ENCODE measurements around the gene ERBB4.

ERBB4 gene

DNA sequence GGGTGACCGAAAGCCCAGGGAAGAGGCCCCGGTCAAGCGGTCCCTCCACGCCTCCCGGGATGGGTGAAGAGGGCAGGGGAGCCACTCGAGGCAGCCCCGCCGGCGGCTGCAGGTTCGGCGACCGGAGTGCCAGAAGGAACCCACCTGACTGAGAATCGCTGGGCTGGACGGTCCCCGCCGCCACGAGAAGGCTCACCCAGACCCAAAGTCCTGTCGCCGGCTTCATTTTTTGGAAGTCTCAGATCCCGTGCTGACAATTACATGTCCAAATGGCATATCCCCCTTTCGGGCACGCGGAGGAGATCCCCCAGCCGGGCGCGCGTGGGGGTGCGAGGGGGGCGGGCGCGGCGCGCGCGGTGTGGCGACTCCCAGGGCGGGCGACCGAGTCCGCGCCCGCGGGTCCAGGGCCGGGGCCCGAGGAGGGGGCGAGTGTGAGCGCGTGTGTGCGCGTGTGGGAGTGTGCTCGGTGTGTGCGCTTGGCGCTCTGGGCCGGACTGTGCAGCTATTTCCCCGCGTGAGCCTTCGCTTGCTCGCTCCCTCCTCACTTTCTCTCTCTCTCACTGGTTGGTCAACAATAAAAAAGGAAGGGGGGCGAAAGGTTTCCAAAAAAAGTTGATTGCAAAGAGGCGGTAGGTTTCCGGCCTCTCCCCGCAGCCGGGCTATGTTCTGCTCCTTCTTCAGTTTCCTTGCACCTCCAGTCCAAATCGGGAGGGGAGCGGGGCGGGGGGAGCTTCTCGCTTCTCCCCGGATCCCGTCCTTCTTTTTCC, at the start of gene ERBB4:
TSS of gene ERBB4 (minus strand) at position 498 of the 767 bp plus-strand sequence. CDS start at position 226, 272 bp downstream.
- peak; percentile 33 for DNase-seq (ENCODE audit: low read depth, low spot score)

DNA sequence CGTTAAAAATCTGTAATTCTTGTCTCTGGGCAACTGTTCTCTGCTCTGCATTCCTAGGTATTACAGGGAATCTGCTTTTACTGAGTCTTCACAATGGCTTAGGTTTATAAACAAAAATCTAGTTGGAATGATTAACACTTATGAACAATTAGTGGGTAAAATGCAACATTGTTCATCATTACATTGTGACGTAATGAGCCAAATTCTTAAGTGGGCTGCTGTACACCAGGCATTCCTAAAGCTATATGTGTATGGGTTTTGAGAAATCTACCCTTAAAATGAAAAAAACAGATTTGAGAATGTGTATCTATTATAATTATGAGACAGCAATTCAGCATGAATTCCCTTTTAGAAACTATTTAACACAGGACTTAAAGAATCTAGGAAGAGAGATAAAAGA, 41.5 kb upstream of the ERBB4 start:
- no peak for DNase-seq (ENCODE audit: low read depth, low spot score)

DNA sequence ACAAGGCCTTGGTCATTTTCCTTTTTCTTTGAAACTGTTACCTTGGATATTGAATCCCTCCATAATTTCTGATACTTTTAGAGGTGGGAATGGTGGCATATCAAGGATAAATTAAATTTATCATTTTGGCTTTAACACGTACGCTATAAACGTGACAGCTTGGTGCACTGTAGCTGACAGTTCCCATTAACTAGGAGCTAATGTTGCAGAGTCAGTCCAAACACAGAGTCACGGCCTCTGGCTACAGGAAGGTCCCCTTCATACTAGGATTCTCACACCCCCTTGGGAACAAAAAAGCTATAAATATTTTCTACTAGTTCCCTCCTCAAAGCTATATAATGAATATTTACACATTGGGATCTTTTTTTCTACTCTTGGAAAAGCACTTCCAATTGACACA, 17.7 kb upstream of the ERBB4 start:
- DNase-seq (ENCODE audit: low read depth, low spot score): no peak

DNA sequence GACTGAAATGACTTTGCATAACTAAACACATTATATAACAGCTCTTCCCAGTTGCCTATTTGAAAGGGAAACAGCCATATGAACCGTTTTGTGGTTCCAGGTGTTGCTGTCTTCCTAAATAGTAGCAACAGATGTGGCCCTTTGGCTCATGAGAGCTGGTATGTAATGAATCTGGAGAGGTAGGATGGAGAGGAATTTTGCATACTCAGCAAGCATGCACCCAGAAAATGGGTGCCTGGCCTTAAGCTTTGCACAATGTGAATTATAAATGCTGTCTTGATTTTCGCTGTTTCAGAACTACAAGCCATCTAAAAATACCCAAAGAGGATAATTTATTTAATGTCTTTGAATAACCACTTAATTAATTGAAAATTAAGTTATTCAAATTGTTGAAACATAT, 15.6 kb upstream of the ERBB4 start:
- no peak for DNase-seq (ENCODE audit: low read depth, low spot score)

DNA sequence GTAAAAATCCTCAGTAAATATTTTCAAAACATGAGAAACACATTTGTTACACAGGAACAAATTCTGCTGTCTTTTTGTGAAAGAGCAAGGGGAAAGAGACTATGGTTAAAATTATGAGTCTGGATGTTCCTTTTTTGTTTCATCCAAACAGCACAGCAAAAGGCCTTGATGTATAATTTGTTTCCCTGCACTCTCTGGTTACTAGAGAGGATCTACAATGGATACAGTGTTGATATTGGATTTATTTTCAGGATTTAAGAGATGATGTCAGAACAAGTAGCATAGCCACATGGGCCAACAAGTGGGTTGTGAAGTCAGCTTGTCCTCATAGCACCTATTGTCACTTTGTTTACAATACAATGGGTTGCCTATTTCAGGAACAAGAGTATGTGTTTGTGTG, 11.3 kb upstream of the ERBB4 start:
- no peak for DNase-seq (ENCODE audit: low read depth, low spot score)

DNA sequence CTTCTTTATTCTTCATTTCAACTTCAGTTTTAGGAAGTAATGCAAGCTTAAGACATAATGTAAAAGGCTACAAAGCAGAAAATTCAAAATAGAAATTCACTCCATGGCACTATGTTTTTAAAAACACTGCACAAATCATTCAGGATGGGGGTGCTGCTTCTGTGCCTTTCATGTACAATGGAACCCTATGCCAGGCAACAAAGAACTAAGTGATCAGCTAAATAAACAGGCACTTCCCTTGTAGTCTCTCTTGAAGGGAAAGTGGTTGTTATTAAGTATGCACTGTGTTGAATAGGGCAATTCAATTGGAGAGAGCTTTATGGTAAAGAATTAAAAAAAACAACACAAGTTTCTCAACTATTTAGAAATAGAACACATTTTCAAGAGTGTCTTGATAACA, 10.9 kb upstream of the ERBB4 start:
- no peak for DNase-seq (ENCODE audit: low read depth, low spot score)

DNA sequence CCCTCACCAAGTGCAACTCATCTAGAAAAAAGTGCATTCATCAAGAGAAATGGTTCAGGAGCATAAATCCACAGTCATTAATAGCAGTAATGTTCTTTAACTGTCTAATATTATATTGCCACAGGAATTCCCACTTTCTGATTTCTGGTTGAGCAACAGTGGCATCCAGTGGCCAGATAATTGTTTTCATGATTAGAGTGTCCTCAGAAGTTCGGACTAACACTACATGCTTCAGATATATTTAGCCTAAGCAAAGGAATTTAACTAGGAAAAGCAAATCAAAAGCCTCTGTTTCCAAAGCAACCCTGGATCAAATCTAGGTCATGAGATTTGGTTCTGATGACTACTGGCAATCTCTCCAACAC, 9.8 kb upstream of the ERBB4 start:
- DNase-seq (ENCODE audit: low read depth, low spot score): peak; percentile 72

DNA sequence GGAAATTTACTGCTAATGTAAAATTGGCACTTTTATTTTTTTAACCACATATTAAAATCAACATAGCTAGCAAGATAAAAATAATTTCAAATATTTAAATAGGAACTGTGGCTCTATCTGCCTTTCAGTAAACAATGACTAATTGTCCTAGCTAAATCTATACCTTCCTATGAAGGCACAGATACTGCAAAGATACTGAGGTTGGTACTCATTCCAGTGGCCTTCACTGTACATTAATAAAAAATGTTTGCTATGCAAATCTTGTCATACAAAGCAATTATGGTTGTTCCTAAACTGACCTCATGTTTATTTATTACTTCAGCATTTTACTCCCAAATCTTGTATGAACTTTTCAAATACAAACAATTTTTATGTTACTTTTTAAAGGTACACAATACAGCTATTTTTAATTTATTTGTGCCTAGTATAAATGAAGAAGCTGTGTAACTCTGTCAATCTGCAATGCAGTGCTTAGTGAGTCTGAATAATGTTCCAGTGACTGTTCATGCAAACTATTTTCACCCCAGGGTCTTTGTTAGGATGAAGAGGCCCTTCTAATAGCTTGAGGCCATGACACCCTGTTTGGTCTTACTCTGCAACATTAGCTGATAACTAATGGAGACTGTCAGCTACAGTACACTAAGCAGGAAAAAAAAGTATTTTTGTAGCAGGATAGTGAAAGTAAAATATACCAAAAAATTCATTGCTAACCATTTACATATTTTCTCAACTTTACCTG, 9.3 kb upstream of the ERBB4 start:
- no peak for DNase-seq (ENCODE audit: low read depth, low spot score)

DNA sequence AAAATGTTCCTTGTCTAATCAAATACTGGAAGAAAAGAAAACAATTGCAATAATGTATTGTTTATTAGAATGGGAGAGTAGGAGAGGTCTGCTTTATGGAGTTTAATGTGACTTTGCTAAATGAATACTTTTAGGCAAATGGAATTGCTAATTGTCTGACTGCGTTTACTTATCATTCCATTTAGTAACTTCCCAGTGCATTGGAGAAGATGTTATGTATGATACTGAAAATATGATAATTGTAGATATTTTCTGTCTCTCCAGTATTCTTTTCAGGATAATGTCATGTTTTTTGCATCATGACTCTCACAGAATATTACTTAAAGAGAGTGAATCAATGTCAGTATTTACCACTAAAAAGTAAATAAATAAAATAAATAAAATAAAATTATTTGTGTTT, 8.1 kb upstream of the ERBB4 start:
- no peak for DNase-seq (ENCODE audit: low read depth, low spot score)

DNA sequence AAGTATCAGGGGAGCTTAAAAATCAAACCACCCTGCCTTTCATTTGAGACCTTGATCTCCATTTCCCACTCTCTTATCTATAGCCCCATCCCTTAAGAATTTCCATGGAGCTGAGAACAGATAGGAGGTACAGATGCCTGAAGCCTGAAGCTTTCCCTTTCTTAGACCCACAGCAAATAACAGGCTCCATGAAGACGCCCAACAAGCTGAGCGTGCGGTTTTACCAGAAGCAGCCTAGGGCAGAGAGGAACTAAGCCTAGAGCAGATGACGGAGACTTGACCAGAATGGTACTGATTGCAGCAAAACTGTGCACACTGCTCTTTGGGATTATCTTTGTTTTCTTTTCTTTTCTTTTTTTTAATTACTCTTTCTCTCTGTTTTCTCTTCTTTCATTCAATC, 1.7 kb upstream of the ERBB4 start:
- no peak for DNase-seq (ENCODE audit: low read depth, low spot score)

DNA sequence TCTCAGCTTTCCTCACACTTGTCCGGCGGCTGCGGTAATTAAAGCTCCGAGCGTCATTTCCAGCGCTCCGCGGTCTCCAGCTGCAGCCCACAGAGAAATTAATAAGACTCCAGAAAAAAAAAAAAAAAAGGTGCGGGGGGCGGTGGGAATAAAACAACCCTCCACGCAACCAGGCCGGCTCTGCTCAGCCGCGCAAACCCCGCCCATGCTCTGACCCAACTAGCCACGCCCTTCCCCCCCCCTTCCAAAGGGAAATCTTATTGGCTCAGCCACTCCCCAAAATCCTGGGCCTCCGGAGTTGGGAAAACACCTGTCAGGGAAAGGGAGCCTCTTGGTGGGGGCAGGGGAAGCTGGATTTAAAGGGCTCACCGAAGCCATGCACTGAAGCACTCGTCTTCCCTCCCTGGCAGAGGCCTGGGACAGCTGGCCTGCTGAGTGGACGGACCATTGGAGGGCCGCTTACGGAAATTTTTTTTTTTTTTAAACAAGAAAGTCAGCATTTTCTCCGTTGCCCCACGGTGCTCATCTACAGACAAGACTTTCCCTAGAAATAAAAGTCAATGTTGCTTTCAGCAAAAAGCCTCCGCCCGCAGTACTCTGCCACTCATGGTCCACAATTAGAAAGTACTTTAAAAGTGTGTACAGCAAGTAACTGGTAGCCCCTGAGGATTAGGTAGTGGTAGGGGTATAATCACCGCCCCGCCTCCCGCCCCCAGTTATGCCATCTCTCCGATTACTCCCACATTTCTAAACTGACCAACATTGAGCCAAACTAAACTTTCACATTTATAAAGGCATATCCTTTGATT, 674 bp upstream of the ERBB4 start:
- DNase-seq (ENCODE audit: low read depth, low spot score): peak; percentile 55

DNA sequence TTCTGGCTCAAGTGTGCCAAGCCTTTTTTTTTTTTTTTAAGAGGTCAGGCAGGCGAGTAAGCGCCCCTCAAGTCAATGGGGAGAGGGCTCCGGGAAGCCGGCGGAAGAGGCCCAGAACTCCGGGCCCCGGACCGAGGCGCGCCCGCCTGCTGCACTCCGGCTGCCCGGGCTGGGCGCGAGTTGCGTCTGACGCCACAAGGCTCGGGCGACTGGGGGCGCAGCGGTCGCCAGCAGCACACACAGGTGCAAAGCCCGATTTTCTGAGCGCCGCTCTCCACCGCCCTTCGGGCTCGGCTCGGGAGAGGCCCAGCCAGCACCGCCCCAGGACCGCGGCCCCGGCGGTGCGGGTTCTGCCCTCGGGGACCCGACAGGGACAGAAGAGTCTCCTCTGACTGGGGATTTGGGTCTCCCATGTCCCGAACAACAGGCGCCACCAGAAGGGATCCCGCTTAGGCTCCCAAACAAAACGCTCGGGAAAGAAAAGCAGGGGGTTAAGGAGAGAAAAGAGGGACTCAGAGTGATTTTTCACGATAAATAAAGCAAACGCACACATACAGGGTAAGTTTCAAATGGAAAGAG, 787 bp downstream of the ERBB4 start:
- DNase-seq (ENCODE audit: low read depth, low spot score): peak; percentile 50

DNA sequence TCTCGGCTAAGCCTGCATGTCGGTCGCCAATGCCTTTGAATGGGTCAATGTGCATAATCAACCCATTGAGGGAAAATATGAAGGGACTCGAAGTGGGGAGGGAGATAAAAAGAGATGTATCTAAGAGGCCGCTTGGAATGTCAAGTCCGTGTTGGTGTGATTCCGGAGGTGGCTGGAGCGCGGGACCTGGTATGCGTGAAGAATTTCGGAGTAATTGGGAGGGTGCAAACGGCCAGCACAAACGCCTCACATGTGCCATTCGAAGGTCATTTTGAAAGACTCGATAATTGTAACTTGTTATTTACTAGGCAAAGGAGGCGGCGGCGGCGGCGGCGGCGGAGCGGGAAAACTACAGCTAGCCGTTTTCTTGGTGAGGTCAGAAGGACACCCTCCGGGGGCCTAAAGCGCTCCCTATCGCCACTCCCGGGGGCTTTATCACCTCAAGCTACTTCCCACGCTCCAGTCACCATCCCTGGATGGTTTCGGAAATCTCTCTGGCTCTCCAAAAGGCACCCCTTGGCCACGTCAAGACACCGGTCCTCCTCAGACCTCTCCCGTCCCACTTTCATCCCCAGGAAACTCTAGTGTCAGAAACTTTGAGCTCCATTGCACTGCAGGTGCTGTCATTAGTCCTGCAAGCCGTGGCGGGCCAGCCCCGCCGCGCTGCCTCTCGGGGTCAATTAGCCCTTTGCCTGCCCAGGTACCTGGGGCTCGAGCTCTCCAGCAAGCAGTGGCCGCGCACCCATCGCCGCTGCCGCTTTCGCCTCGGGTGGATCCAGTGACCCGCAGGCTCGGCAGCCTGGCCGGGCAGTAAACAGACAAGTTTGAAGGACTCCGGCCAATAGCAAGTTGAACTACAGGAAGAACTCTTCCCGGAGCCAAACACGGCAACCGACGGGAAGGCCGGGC, 1.5 kb downstream of the ERBB4 start:
- DNase-seq (ENCODE audit: low read depth, low spot score): peak; percentile 41

DNA sequence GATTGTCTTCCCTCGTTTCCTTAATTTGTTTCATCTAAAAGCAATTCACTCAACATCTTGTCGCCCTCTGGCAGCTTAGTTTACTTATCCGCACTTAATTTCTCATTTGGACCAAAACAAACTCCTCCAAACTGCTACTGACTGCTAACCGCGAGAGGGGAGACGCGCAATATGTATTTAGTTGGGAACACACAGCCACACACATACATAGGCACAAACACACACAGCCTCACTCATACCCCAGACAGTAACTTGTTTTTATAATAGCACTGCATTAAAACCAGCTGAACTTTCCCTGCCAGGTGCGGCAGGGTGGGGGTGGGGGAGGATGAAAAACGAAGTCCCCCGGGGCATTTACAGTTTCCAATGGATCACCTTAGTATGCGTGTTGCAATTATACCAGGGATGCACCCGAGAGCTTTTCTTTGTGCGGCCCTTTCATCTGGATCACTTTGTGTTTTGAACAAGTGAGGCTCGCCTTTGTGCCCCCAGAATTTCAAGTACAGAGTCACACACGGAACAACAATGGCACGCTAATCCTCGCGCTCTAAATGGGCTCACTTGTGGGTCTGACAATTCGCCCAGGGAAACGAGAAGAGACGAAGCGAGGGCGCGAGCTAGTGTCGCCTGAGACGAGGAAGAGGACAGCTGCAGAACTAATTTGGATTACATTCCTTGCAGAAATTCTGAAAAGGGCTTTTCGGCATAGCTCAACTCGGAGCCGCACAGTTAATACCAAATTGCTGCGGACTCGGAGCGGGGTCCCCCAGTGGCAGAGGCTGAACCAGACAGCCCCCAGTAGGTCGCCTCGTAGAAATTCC, 2.4 kb downstream of the ERBB4 start:
- DNase-seq (ENCODE audit: low read depth, low spot score): peak; percentile 9

DNA sequence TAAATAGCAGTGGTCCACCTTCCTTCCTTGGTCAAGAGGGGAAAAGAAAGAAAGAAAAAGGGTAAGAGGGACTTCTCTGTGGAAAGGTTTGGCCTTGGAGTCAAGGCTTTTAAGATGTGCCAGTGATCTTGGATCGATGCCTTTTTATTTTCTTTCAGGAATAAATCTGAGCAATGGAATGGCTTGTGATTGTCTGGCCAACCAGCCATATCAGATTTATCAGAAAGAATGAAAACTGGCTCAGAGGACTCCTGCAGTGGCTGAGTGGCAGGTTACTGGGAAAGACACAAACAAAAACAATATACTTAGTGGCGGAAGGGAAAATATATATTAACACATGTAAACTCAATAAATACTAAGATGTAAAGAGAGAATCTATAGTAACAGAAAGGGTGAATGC, 4.3 kb downstream of the ERBB4 start:
- DNase-seq (ENCODE audit: low read depth, low spot score): no peak

DNA sequence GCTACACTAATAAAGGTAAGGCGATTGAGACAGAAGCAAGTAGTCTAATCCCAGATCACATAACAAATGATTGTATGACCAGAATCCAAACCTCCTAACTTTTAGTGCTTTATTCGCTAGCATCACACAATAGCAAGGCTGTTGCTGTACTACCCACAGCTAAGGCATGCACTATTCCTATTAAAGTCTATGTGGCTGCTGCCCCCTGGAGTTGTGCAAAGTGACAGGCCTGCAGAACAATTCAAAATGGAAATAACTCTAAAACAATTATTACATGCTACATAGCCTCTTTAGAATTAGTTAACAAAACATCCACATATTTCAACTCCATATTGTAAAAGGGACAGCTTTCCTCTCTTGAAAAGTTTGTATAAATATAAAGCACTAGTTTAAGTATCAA, 6.0 kb downstream of the ERBB4 start:
- DNase-seq (ENCODE audit: low read depth, low spot score): no peak

DNA sequence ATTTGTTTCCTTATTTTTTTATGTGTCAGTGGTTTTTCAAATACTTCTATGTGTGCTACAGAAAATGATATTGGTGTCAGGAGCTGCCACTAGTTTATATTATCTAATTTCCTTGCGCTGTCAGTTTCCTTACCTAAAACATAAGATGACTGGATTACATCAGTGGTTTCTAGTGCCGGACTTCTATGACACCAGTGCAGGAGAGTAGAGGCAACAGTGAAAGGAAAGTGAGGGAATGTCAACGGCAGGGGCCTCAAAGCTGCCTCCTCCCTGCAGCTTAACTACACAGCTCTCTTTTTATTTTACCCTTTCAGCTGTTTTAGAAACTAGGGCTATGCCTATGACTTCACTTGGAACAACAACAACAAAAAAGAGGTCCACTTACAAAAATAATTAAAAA, 6.5 kb downstream of the ERBB4 start:
- no peak for DNase-seq (ENCODE audit: low read depth, low spot score)

DNA sequence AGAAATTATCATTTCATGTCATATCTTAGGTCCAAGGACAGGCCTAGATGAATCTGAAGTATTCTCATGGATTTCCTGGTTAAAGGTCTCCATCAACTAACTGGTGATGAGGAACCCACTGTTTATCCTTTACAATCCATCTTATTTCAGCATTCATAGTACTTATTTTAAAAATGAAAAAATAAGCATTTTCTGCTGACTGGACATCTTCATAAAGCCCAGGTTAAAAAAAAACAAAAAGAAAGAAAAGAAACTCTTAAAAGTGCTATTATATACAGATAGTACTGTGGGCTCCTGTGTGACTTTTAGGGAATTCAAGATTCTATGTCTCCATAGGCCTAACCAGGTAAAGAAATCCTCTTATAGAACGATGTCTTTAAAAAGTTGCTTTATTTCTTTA, 7.1 kb downstream of the ERBB4 start:
- no peak for DNase-seq (ENCODE audit: low read depth, low spot score)

DNA sequence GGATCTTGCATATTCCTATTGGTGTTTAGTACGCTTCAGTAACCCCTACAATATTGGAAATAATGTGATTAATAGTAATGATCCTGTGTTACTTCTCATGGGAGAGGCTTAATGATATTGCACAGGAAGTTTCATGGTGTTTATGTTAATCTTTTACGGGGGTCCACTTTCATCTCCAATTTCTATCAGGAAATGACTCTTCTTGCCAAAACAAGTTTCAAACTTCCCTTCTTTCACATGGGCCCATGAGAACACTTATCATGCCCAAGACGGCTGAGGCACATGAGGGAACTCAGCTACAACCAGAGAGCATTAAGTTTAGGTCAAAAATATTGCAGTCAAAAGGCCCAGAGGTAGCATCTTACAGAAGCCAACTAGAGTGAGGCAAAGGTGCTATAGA, 7.6 kb downstream of the ERBB4 start:
- DNase-seq (ENCODE audit: low read depth, low spot score): no peak

DNA sequence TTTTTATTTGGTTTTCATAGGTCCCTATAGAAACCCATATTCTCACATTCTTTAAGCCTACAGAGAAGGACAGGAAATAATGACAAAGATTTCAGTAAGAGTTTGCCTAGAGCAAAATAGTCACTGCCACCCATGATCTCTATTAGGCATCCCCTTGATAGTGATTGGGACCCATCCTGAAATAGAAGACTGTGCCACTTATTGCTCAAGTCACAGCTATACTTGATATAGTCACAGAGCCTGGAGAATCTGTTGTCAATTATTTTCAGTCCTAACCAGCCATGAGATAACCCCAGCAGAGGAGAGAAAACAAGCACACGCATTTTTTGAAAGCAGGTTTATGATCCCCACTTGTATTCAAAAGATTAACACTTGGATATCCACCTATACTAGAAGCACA, 8.2 kb downstream of the ERBB4 start:
- no peak for DNase-seq (ENCODE audit: low read depth, low spot score)

All from astrocyte of the hippocampus (primary cell).